ENCODE measurements around the gene RMRP. TPM values are rescaled to one million over a fixed set of nuclear protein-coding genes. Genes with fewer than 3 reads are reported as not detected.

RMRP gene
- polyA plus RNA-seq = 100 to 1,000 TPM in 1 of 2 donors, 1 to 10 TPM in 1; 3.3 to 333 TPM

DNA sequence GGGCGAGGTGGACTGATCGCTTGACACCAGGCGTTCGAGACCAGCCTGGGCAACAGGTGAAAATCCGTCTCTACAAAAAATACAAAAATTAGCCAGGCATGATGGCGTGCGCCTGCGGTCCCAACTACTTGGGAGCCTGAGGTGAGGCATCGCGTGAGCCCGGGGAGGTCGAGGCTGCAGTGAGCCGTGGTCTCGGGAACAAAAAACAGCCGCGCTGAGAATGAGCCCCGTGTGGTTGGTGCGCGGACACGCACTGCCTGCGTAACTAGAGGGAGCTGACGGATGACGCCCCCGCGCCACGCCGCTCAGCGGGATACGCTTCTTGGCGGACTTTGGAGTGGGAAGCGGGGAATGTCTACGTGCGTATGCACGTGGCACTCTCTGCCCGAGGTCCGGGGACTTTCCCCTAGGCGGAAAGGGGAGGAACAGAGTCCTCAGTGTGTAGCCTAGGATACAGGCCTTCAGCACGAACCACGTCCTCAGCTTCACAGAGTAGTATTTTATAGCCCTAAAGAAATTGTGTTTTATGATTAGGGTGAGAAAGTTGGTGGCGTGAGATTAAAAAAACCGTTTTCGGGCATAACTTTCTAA, at the start of gene RMRP:
RMRP (minus strand) TSS at position 474 of the 591 bp plus-strand sequence.
- H3K36me3 ChIP-seq (ENCODE audit: control insufficient read depth in 2 of 2, insufficient read depth in 2 of 2, low read length in 1 of 2) = peaks cover 5 to 6% of the 10 kb centered on the region in 2 donors
- H3K4me3 ChIP-seq (ENCODE audit: low read depth in 1 of 2, low read length in 2 of 2) = peak within 1 kb of the TSS; percentile 79 to 92
- H3K4me1 ChIP-seq (ENCODE audit: control insufficient read depth in 2 of 2, insufficient read depth in 2 of 2, low read length in 1 of 2) = peaks cover 0 to 6% of the 10 kb centered on the region in 2 donors
- H3K27ac ChIP-seq (ENCODE audit: low read depth in 2 of 2, low read length in 1 of 2) = peak within 1 kb of the TSS; percentile 93 to 97
- H3K9me3 ChIP-seq (ENCODE audit: control insufficient read depth in 2 of 2, insufficient read depth in 1 of 2, low read depth in 1 of 2, low read length in 1 of 2) = no peaks in the 10 kb centered on the region
- H3K27me3 ChIP-seq (ENCODE audit: control insufficient read depth in 1 of 2, insufficient read depth in 2 of 2, low read length in 2 of 2) = no peaks in the 10 kb centered on the region
- 1% methylated on average over 42 of the region's 42 CpGs for WGBS, 2 donors

- no peak overlapping the region for H3K4me3 ChIP-seq (ENCODE audit: low read depth in 1 of 2, low read length in 2 of 2)
- H3K27me3 ChIP-seq (ENCODE audit: control insufficient read depth in 1 of 2, insufficient read depth in 2 of 2, low read length in 2 of 2) = no peaks in the 10 kb centered on the region
- peaks cover 59 to 75% of the 10 kb centered on the region in 2 donors for H3K36me3 ChIP-seq (ENCODE audit: control insufficient read depth in 2 of 2, insufficient read depth in 2 of 2, low read length in 1 of 2)
- no peaks in the 10 kb centered on the region for H3K9me3 ChIP-seq (ENCODE audit: control insufficient read depth in 2 of 2, insufficient read depth in 1 of 2, low read depth in 1 of 2, low read length in 1 of 2)
- no peaks in the 10 kb centered on the region for H3K4me1 ChIP-seq (ENCODE audit: control insufficient read depth in 2 of 2, insufficient read depth in 2 of 2, low read length in 1 of 2)
- H3K27ac ChIP-seq (ENCODE audit: low read depth in 2 of 2, low read length in 1 of 2) = no peak overlapping the region
- 87 to 90% methylated on average over 10 of the region's 10 CpGs for WGBS, 2 donors
Measured at GRCh38 chr9:35706951-35707350, 49.1 kb upstream of the RMRP start.

DNA sequence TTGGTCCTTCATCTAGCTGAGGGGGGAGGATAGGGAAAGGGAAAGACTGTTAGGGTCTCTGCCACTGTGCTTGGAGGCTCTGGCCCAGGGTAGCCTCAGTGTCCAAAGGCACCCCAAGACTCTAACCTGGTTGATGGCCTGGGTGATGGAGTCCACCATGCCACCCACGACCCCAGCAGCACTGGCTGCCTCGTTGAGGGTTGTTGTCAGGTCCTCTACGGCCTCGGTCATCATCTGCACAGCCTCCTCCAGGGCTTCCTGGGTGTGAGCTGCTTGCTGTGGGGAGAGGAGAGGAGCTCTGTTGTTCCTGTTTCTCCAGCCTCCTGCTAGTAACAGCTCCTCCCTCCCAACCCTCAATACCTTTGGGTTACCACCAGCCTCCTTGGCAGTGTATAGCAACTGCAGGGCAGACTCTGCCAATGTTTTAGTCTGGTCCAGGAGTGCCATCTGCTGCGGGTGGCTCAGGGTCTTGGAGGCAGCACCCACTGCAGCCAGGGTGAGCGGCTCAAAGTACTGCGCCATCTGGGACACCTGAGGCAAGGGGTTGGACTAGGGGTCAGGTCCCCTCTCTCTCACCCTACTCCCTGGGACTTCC, 48.1 kb upstream of the RMRP start:
- peaks cover 53 to 70% of the 10 kb centered on the region in 2 donors for H3K36me3 ChIP-seq (ENCODE audit: control insufficient read depth in 2 of 2, insufficient read depth in 2 of 2, low read length in 1 of 2)
- no peak overlapping the region for H3K4me3 ChIP-seq (ENCODE audit: low read depth in 1 of 2, low read length in 2 of 2)
- H3K27me3 ChIP-seq (ENCODE audit: control insufficient read depth in 1 of 2, insufficient read depth in 2 of 2, low read length in 2 of 2) = no peaks in the 10 kb centered on the region
- WGBS, 2 donors = 92 to 93% methylated on average over 7 of the region's 7 CpGs
- no peaks in the 10 kb centered on the region for H3K4me1 ChIP-seq (ENCODE audit: control insufficient read depth in 2 of 2, insufficient read depth in 2 of 2, low read length in 1 of 2)
- H3K27ac ChIP-seq (ENCODE audit: low read depth in 2 of 2, low read length in 1 of 2) = no peak overlapping the region
- H3K9me3 ChIP-seq (ENCODE audit: control insufficient read depth in 2 of 2, insufficient read depth in 1 of 2, low read depth in 1 of 2, low read length in 1 of 2) = no peaks in the 10 kb centered on the region

GRCh38 chr9:35705372-35705771, 47.6 kb upstream of the RMRP start:
- no peak overlapping the region for H3K27ac ChIP-seq (ENCODE audit: low read depth in 2 of 2, low read length in 1 of 2)
- 74 to 77% methylated on average over 8 of the region's 8 CpGs for WGBS, 2 donors
- no peaks in the 10 kb centered on the region for H3K9me3 ChIP-seq (ENCODE audit: control insufficient read depth in 2 of 2, insufficient read depth in 1 of 2, low read depth in 1 of 2, low read length in 1 of 2)
- no peak overlapping the region for H3K4me3 ChIP-seq (ENCODE audit: low read depth in 1 of 2, low read length in 2 of 2)
- no peaks in the 10 kb centered on the region for H3K27me3 ChIP-seq (ENCODE audit: control insufficient read depth in 1 of 2, insufficient read depth in 2 of 2, low read length in 2 of 2)
- no peaks in the 10 kb centered on the region for H3K4me1 ChIP-seq (ENCODE audit: control insufficient read depth in 2 of 2, insufficient read depth in 2 of 2, low read length in 1 of 2)
- peaks cover 50 to 67% of the 10 kb centered on the region in 2 donors for H3K36me3 ChIP-seq (ENCODE audit: control insufficient read depth in 2 of 2, insufficient read depth in 2 of 2, low read length in 1 of 2)

DNA sequence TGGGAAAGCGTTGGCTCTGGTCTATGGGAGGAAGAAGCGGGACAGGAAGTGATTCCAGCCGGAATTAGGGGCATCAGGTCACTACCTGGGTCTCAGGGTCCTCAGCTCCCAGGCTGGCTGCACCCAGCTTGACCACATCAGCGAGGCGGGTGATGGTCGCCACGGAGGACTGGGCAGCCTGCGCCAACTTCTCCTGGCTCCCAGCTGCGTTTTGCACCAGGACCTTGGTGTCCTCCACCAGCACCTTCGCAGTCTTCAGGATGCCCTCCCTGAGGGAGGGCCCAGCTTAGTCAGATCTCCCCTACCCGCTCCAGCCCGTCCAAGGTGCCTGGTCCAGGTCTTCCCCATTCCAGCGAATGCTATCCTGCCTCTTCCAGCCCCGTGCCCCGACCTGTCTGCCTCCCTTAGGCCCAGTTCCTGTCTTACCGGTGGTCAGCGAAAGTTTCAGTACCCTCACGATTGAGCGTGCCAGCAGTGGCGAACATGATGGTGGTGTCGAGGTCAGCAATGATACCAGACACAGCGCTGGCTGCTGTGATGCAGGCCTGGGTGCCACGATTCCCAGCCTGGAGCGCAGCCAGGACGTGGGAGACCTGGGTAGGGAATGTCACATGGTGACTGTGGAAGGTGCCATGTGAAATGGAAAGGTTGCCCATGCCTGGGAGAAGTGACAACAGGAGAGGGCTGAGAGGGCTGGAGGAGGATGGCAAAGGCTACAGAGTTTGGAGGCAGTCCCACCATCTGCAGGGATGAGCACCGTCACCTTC, 46.3 kb upstream of the RMRP start:
- WGBS, 2 donors = 94 to 96% methylated on average over 26 of the region's 26 CpGs
- H3K9me3 ChIP-seq (ENCODE audit: control insufficient read depth in 2 of 2, insufficient read depth in 1 of 2, low read depth in 1 of 2, low read length in 1 of 2) = no peaks in the 10 kb centered on the region
- no peak overlapping the region for H3K4me3 ChIP-seq (ENCODE audit: low read depth in 1 of 2, low read length in 2 of 2)
- H3K4me1 ChIP-seq (ENCODE audit: control insufficient read depth in 2 of 2, insufficient read depth in 2 of 2, low read length in 1 of 2) = peaks cover 0 to 3% of the 10 kb centered on the region in 2 donors
- H3K27ac ChIP-seq (ENCODE audit: low read depth in 2 of 2, low read length in 1 of 2) = no peak overlapping the region
- no peaks in the 10 kb centered on the region for H3K27me3 ChIP-seq (ENCODE audit: control insufficient read depth in 1 of 2, insufficient read depth in 2 of 2, low read length in 2 of 2)
- peaks cover 51 to 79% of the 10 kb centered on the region in 2 donors for H3K36me3 ChIP-seq (ENCODE audit: control insufficient read depth in 2 of 2, insufficient read depth in 2 of 2, low read length in 1 of 2)

- WGBS, 2 donors = 96% methylated on average over 7 of the region's 7 CpGs
- Histone ChIP-seq H3K9me3 (ENCODE audit: control insufficient read depth in 2 of 2, insufficient read depth in 1 of 2, low read depth in 1 of 2, low read length in 1 of 2) (no peaks in the 10 kb centered on the region), H3K4me1 (ENCODE audit: control insufficient read depth in 2 of 2, insufficient read depth in 2 of 2, low read length in 1 of 2) (peaks cover 0 to 3% of the 10 kb centered on the region in 2 donors), H3K36me3 (ENCODE audit: control insufficient read depth in 2 of 2, insufficient read depth in 2 of 2, low read length in 1 of 2) (peaks cover 62 to 85% of the 10 kb centered on the region in 2 donors), H3K27me3 (ENCODE audit: control insufficient read depth in 1 of 2, insufficient read depth in 2 of 2, low read length in 2 of 2) (no peaks in the 10 kb centered on the region), H3K27ac (ENCODE audit: low read depth in 2 of 2, low read length in 1 of 2) (no peak overlapping the region), H3K4me3 (ENCODE audit: low read depth in 1 of 2, low read length in 2 of 2) (no peak overlapping the region)
Measured at GRCh38 chr9:35702696-35703095, 44.9 kb upstream of the RMRP start.

GRCh38 chr9:35700942-35701341, 43.1 kb upstream of the RMRP start:
- Histone ChIP-seq H3K27ac (ENCODE audit: low read depth in 2 of 2, low read length in 1 of 2) (no peak overlapping the region), H3K4me1 (ENCODE audit: control insufficient read depth in 2 of 2, insufficient read depth in 2 of 2, low read length in 1 of 2) (peaks cover 2 to 3% of the 10 kb centered on the region in 2 donors)

DNA sequence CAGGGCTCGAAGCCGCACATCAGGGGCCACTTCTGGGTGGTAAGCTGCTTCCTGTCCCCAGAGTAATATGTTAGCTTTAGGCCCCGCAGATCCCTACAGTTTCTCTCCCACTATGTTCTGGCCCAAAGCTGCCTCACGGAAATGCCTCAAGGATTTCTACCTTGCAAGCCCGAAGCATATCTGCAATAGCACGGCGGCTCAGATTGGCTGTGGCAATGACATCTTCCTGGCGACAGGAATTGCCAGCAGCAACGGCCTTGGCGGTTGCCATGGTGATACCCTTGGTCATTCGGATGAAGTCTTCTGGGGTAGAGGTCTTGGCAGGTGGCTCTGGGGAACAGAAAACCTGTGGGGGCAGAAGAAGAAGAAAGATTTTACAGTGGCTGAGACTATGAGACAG, 42.2 kb upstream of the RMRP start:
- Histone ChIP-seq H3K4me3 (ENCODE audit: low read depth in 1 of 2, low read length in 2 of 2) (no peak overlapping the region), H3K9me3 (ENCODE audit: control insufficient read depth in 2 of 2, insufficient read depth in 1 of 2, low read depth in 1 of 2, low read length in 1 of 2) (no peaks in the 10 kb centered on the region), H3K27ac (ENCODE audit: low read depth in 2 of 2, low read length in 1 of 2) (peak overlapping the region in 1 of 2 donors; percentile 27), H3K4me1 (ENCODE audit: control insufficient read depth in 2 of 2, insufficient read depth in 2 of 2, low read length in 1 of 2) (peaks cover 2 to 3% of the 10 kb centered on the region in 2 donors), H3K27me3 (ENCODE audit: control insufficient read depth in 1 of 2, insufficient read depth in 2 of 2, low read length in 2 of 2) (no peaks in the 10 kb centered on the region), H3K36me3 (ENCODE audit: control insufficient read depth in 2 of 2, insufficient read depth in 2 of 2, low read length in 1 of 2) (peaks cover 40 to 59% of the 10 kb centered on the region in 2 donors)
- WGBS, 2 donors = 74 to 87% methylated on average over 11 of the region's 11 CpGs

More at GRCh38 chr9:35700942-35701341, 43.1 kb upstream of the RMRP start:
- Histone ChIP-seq H3K4me3 (ENCODE audit: low read depth in 1 of 2, low read length in 2 of 2) (no peak overlapping the region), H3K36me3 (ENCODE audit: control insufficient read depth in 2 of 2, insufficient read depth in 2 of 2, low read length in 1 of 2) (peaks cover 49 to 68% of the 10 kb centered on the region in 2 donors), H3K27me3 (ENCODE audit: control insufficient read depth in 1 of 2, insufficient read depth in 2 of 2, low read length in 2 of 2) (no peaks in the 10 kb centered on the region), H3K9me3 (ENCODE audit: control insufficient read depth in 2 of 2, insufficient read depth in 1 of 2, low read depth in 1 of 2, low read length in 1 of 2) (no peaks in the 10 kb centered on the region)

DNA sequence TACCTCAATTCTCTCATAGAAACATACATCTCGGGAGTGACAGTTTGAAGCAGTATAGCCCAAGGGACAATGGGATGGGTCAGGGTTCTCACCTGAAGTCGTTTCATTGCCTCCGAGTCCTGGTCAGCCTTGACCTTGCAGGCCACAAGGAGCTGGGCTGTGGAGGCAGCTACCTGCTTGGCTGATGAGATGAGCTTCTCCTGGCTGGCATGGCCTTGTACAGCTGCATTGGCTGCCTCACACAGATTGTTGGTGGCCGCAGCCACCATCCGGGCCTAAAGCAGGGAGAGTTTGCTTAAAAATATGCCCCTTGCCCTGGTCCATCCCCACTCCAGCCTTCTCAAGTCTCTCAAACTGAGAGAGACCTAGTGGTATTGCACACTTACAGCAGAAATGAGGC, 40.4 kb upstream of the RMRP start:
- Histone ChIP-seq H3K36me3 (ENCODE audit: control insufficient read depth in 2 of 2, insufficient read depth in 2 of 2, low read length in 1 of 2) (peaks cover 23 to 41% of the 10 kb centered on the region in 2 donors), H3K9me3 (ENCODE audit: control insufficient read depth in 2 of 2, insufficient read depth in 1 of 2, low read depth in 1 of 2, low read length in 1 of 2) (no peaks in the 10 kb centered on the region), H3K4me1 (ENCODE audit: control insufficient read depth in 2 of 2, insufficient read depth in 2 of 2, low read length in 1 of 2) (peaks cover 2 to 3% of the 10 kb centered on the region in 2 donors), H3K27me3 (ENCODE audit: control insufficient read depth in 1 of 2, insufficient read depth in 2 of 2, low read length in 2 of 2) (no peaks in the 10 kb centered on the region), H3K27ac (ENCODE audit: low read depth in 2 of 2, low read length in 1 of 2) (peak overlapping the region in 1 of 2 donors; percentile 75), H3K4me3 (ENCODE audit: low read depth in 1 of 2, low read length in 2 of 2) (no peak overlapping the region)
- WGBS, 2 donors = 85% methylated on average over 5 of the region's 5 CpGs
